Measurements from ENCODE around the gene CRACDL. TPM values are rescaled to one million over a fixed set of nuclear protein-coding genes. Genes with fewer than 3 reads are reported as not detected.

The CRACDL gene
- total and polyA plus RNA-seq, 2 of the 13 experiments (the other 11 are each of a cell fraction or from before 2014, with no cell fraction given), result 0.15 to 0.26 TPM

- 44% methylated on average over 8 of the region's 8 CpGs for WGBS (ENCODE audit: low lambda C conversion rate)
- DNase-seq (ENCODE audit: low spot score) (no peak), ATAC-seq (no peak), FAIRE-seq (no peak)
- ChIA-PET CTCF (ENCODE audit: low intra/inter-chr PET ratio, low total read pairs) (no interaction called here), POLR2A (no interaction called here)
- H3K27ac ChIP-seq (ENCODE audit: extremely low read length, insufficient read depth, low read length), result no peak overlapping the region
- no peaks in the 10 kb centered on the region for H4K20me1 ChIP-seq (ENCODE audit: insufficient read depth, low read length)
- in situ Hi-C loops (cut with HindIII; ENCODE audit: extremely low pct_ligation_motif_present, low pct_unique_long_range_greater_than_20kb), result no loop called here
- H3K36me3 ChIP-seq (replicated peaks in 1 of 2; ENCODE audit: control insufficient read depth in 1 of 2, insufficient read depth in 2 of 2, low read length in 2 of 2), result no peaks in the 10 kb centered on the region
- H2AFZ ChIP-seq (ENCODE audit: low read length), result no peak overlapping the region
- H3K9ac ChIP-seq (ENCODE audit: insufficient read depth, low read depth, low read length), result no peak overlapping the region
- no peaks in the 10 kb centered on the region for H3K9me3 ChIP-seq (ENCODE audit: low read length)
- no TSS peak for BruUV-seq (replicated peaks)
- H3K27me3 ChIP-seq (ENCODE audit: control insufficient read depth in 1 of 2, insufficient read depth in 2 of 2, low read length in 2 of 2), result peaks cover 4 to 24% of the 10 kb centered on the region in 2 experiments; a peak in 3 of 5 replicates
- H3K4me1 ChIP-seq (ENCODE audit: insufficient read depth, low read length), result no peaks in the 10 kb centered on the region
- H3K4me3 ChIP-seq (replicated peaks in 1 of 3; ENCODE audit: insufficient read depth in 1 of 3, low read depth in 2 of 3, low read length in 3 of 3), result no peak overlapping the region
- H3K79me2 ChIP-seq (ENCODE audit: insufficient read depth, low read length), result no peaks in the 10 kb centered on the region
- H3K4me2 ChIP-seq (ENCODE audit: low read depth, low read length), result no peak overlapping the region
- intact Hi-C loops (cut with micrococcal nuclease; ENCODE audit: unreplicated experiment), result loop anchor here (5.0 to 10.0 kb wide), 2 partner anchors 117 to 1350 kb away; no protein-coding TSS in a partner anchor
- TF ChIP-seq ZNF598 (CRISPR knock-in tag; IDR thresholded peaks at IDR 0.05; ENCODE audit: borderline replicate concordance), result no peak
- TF ChIP-seq ZNF605 (CRISPR knock-in tag; IDR thresholded peaks at IDR 0.05), result no peak
- TF ChIP-seq KLF13 (CRISPR knock-in tag; IDR thresholded peaks at IDR 0.05), result no peak
- TF ChIP-seq, protein P1, sequence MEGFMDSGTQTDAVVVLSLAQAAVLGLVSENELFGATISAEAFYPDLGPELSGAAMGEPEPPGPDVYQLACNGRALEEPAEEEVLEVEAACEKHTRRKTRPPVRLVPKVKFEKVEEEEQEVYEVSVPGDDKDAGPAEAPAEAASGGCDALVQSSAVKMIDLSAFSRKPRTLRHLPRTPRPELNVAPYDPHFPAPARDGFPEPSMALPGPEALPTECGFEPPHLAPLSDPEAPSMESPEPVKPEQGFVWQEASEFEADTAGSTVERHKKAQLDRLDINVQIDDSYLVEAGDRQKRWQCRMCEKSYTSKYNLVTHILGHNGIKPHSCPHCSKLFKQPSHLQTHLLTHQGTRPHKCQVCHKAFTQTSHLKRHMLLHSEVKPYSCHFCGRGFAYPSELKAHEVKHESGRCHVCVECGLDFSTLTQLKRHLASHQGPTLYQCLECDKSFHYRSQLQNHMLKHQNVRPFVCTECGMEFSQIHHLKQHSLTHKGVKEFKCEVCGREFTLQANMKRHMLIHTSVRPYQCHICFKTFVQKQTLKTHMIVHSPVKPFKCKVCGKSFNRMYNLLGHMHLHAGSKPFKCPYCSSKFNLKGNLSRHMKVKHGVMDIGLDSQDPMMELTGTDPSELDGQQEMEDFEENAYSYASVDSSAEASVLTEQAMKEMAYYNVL (CRISPR knock-in tag; IDR thresholded peaks at IDR 0.05; ENCODE audit: borderline replicate concordance), result no peak
- TF ChIP-seq REXO4 (CRISPR knock-in tag; IDR thresholded peaks at IDR 0.05; ENCODE audit: borderline replicate concordance), result no peak
- TF ChIP-seq AHR (CRISPR knock-in tag; IDR thresholded peaks at IDR 0.05), result no peak
- no peak for TF ChIP-seq ZFYVE20 (CRISPR knock-in tag; IDR thresholded peaks at IDR 0.05; ENCODE audit: borderline replicate concordance, low read depth)
- TF ChIP-seq HNRNPH1 (optimal IDR thresholded peaks at IDR 0.05; ENCODE audit: low read depth, low read length), result no peak
- TF ChIP-seq KLF11 (CRISPR knock-in tag; IDR thresholded peaks at IDR 0.05), result no peak
- TF ChIP-seq REL (CRISPR knock-in tag; conservative IDR thresholded peaks at IDR 0.05), result no peak
- no peak for TF ChIP-seq ARID2 (CRISPR knock-in tag; IDR thresholded peaks at IDR 0.05; ENCODE audit: borderline replicate concordance)
- TF ChIP-seq NR2F1 (CRISPR knock-in tag; IDR thresholded peaks at IDR 0.05), result no peak
- TF ChIP-seq ZBTB38 (CRISPR knock-in tag; IDR thresholded peaks at IDR 0.05), result no peak
- TF ChIP-seq, protein P2, sequence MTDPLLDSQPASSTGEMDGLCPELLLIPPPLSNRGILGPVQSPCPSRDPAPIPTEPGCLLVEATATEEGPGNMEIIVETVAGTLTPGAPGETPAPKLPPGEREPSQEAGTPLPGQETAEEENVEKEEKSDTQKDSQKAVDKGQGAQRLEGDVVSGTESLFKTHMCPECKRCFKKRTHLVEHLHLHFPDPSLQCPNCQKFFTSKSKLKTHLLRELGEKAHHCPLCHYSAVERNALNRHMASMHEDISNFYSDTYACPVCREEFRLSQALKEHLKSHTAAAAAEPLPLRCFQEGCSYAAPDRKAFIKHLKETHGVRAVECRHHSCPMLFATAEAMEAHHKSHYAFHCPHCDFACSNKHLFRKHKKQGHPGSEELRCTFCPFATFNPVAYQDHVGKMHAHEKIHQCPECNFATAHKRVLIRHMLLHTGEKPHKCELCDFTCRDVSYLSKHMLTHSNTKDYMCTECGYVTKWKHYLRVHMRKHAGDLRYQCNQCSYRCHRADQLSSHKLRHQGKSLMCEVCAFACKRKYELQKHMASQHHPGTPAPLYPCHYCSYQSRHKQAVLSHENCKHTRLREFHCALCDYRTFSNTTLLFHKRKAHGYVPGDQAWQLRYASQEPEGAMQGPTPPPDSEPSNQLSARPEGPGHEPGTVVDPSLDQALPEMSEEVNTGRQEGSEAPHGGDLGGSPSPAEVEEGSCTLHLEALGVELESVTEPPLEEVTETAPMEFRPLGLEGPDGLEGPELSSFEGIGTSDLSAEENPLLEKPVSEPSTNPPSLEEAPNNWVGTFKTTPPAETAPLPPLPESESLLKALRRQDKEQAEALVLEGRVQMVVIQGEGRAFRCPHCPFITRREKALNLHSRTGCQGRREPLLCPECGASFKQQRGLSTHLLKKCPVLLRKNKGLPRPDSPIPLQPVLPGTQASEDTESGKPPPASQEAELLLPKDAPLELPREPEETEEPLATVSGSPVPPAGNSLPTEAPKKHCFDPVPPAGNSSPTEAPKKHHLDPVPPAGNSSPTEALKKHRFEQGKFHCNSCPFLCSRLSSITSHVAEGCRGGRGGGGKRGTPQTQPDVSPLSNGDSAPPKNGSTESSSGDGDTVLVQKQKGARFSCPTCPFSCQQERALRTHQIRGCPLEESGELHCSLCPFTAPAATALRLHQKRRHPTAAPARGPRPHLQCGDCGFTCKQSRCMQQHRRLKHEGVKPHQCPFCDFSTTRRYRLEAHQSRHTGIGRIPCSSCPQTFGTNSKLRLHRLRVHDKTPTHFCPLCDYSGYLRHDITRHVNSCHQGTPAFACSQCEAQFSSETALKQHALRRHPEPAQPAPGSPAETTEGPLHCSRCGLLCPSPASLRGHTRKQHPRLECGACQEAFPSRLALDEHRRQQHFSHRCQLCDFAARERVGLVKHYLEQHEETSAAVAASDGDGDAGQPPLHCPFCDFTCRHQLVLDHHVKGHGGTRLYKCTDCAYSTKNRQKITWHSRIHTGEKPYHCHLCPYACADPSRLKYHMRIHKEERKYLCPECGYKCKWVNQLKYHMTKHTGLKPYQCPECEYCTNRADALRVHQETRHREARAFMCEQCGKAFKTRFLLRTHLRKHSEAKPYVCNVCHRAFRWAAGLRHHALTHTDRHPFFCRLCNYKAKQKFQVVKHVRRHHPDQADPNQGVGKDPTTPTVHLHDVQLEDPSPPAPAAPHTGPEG (CRISPR knock-in tag; IDR thresholded peaks at IDR 0.05), result no peak
- no peak for TF ChIP-seq DMAP1 (CRISPR knock-in tag; IDR thresholded peaks at IDR 0.05)
Observed at GRCh38 chr2:98947554-98947953, 11.5 kb upstream of the CRACDL start.
